Esophagus muscularis mucosa (tissue), 3 donors: Measurements from ENCODE around the gene SDC4.

Source experiments
- POLR2A ChIP-seq: fragments of 450-650 bp; IDR thresholded peaks from one replicate; pipeline ENCODE4 v1.6.1; 2017; ENCODE audit warnings: antibody characterized with exemption, moderate library complexity, mild to moderate bottlenecking, low read depth
- POLR2AphosphoS5 ChIP-seq, 2 donors: sonication (generic); formaldehyde crosslinking; IDR thresholded peaks; one replicate each; pipeline ENCODE4 v1.6.1; 2017; ENCODE audit warnings: antibody characterized with exemption in 2 of 2
- TF ChIP-seq, protein P1 (sequence below), 3 experiments: fragments of 200-600 bp in 2 of 3; fragments of 450-650 bp in 1 of 3; sonication (generic) in 2 of 3; IDR thresholded peaks; one replicate each; pipeline ENCODE4 v1.5.1; 2017 to 2019; ENCODE audit warnings: antibody characterized with exemption in 3 of 3, mild to moderate bottlenecking in 2 of 3, moderate library complexity in 1 of 3

- TF ChIP-seq POLR2A: no peak
- TF ChIP-seq, protein P1, sequence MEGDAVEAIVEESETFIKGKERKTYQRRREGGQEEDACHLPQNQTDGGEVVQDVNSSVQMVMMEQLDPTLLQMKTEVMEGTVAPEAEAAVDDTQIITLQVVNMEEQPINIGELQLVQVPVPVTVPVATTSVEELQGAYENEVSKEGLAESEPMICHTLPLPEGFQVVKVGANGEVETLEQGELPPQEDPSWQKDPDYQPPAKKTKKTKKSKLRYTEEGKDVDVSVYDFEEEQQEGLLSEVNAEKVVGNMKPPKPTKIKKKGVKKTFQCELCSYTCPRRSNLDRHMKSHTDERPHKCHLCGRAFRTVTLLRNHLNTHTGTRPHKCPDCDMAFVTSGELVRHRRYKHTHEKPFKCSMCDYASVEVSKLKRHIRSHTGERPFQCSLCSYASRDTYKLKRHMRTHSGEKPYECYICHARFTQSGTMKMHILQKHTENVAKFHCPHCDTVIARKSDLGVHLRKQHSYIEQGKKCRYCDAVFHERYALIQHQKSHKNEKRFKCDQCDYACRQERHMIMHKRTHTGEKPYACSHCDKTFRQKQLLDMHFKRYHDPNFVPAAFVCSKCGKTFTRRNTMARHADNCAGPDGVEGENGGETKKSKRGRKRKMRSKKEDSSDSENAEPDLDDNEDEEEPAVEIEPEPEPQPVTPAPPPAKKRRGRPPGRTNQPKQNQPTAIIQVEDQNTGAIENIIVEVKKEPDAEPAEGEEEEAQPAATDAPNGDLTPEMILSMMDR (IDR thresholded peaks at IDR 0.05): no peak
- TF ChIP-seq POLR2AphosphoS5 (IDR thresholded peaks at IDR 0.05): no peak
These were observed 17.3 kb upstream of the SDC4 start for GRCh38 chr20:45365444-45365970.
